K562 (cell line): ENCODE measurements around the gene ELOVL5. TPM values are rescaled to one million over a fixed set of nuclear protein-coding genes. Genes with fewer than 3 reads are reported as not detected.
A peak's percentile ranks its signal among the peaks of the same experiment; 100 is the strongest.

Source experiments
- CHD4 ChIP-seq: fragments of 200-600 bp; sonication (generic); IDR thresholded peaks from 3 replicates; pipeline ENCODE4 v1.6.1; 2012; ENCODE audit warnings: low read depth, mild to moderate bottlenecking, mixed read lengths, low read length, inconsistent platforms; ENCODE audit not compliant: insufficient read depth, insufficient replicate concordance, poor library complexity, severe bottlenecking
- HNRNPLL ChIP-seq: fragments of 200-400 bp; formaldehyde crosslinking; IDR thresholded peaks from 2 replicates; pipeline ENCODE4 v1.6.1; 2017; ENCODE audit warnings: low read length, low read depth, mild to moderate bottlenecking; ENCODE audit not compliant: poor library complexity, severe bottlenecking
- KLF6 ChIP-seq: fragments of 250-450 bp; sonication (Bioruptor Pico); IDR thresholded peaks from 2 replicates; pipeline ENCODE4 v1.4.0; 2020; ENCODE audit warnings: mild to moderate bottlenecking, moderate library complexity, borderline replicate concordance
- PURB ChIP-seq: sonication (generic); formaldehyde crosslinking; IDR thresholded peaks from 2 replicates; pipeline ENCODE4 v1.9.0; 2021; ENCODE audit warnings: low read depth, mild to moderate bottlenecking, missing genetic modification reagents
- RAD21 ChIP-seq, 2 experiments: fragments of 250-450 bp in 1 of 2; fragments of 450-650 bp in 1 of 2; sonication (Bioruptor Pico) in 1 of 2; formaldehyde crosslinking in 1 of 2; IDR thresholded peaks in 1 of 2; conservative IDR thresholded peaks in 1 of 2; 2 replicates each; pipeline versions ENCODE4 v1.4.0 to v1.8.0; 2020 to 2022; ENCODE audit warnings: mild to moderate bottlenecking in 2 of 2, moderate library complexity in 1 of 2
- ZBTB7A ChIP-seq: IDR thresholded peaks from 2 replicates; pipeline ENCODE4 v1.6.1; 2011; ENCODE audit warnings: low read depth, mild to moderate bottlenecking, low read length, moderate library complexity, borderline replicate concordance; ENCODE audit not compliant: control insufficient read depth
- ZNF75A ChIP-seq: fragments of 450-650 bp; formaldehyde crosslinking; IDR thresholded peaks from 2 replicates; pipeline ENCODE4 v1.4.0; 2020; ENCODE audit warnings: mild to moderate bottlenecking
- polyA plus RNA-seq, 8 experiments: library from polyadenylated mRNA; depleted of rRNA in 4 of 8; stranded (reverse) in 5 of 8; unstranded in 3 of 8; fragments of >200 nt; fragmentation: Nextera tagmentation in 2 of 8; fragmentation: Illumina TruSeq in 1 of 8; extraction: Ambion mirVana in 2 of 8; extraction: Trizol in 1 of 8; gene quantifications; 2 replicates each; pipeline versions ENCODE4 v1.2.1 to v1.2.3, GENCODE V29; 2011 to 2014; ENCODE audit warnings: inconsistent platforms in 1 of 8, missing spikeins in 1 of 8
- total RNA-seq, 7 experiments: library from RNA; depleted of rRNA in 6 of 7; stranded (reverse); fragments of >200 nt in 6 of 7; fragmentation: Illumina TruSeq in 2 of 7; extraction: Trizol in 2 of 7; gene quantifications; 2 replicates each; pipeline versions ENCODE4 v1.2.1 to v1.2.3, GENCODE V29; 2011 to 2021; ENCODE audit warnings: low replicate concordance in 1 of 7
- TF ChIP-seq, protein P1 (sequence below): sonication (generic); formaldehyde crosslinking; IDR thresholded peaks from 2 replicates; pipeline ENCODE4 v1.8.0; 2022; ENCODE audit warnings: missing genetic modification reagents, mild to moderate bottlenecking, moderate library complexity, borderline replicate concordance
- TF ChIP-seq, protein P2 (sequence below), 2 experiments: IDR thresholded peaks; 2 replicates each; pipeline ENCODE4 v1.6.1; 2012; ENCODE audit warnings: improper control_type of control experiment in 2 of 2, low read depth in 2 of 2, low read length in 2 of 2, borderline replicate concordance in 1 of 2
- TF ChIP-seq, protein P3 (sequence below), 2 experiments: IDR thresholded peaks; 2 replicates each; pipeline ENCODE4 v1.6.1; 2011; ENCODE audit warnings: borderline replicate concordance in 1 of 2, control low read depth in 1 of 2, low read depth in 1 of 2, low read length in 1 of 2, mild to moderate bottlenecking in 1 of 2, mixed read lengths in 1 of 2, moderate library complexity in 1 of 2; ENCODE audit not compliant: insufficient read depth in 1 of 2, insufficient read length in 1 of 2, poor library complexity in 1 of 2, severe bottlenecking in 1 of 2; ENCODE audit errors: extremely low read depth in 1 of 2

The ELOVL5 gene
- total and polyA plus RNA-seq, 9 of the 15 experiments (the other 6 are each of a cell fraction or from before 2014, with no cell fraction given): 70.6 to 245 (median 132) TPM

DNA sequence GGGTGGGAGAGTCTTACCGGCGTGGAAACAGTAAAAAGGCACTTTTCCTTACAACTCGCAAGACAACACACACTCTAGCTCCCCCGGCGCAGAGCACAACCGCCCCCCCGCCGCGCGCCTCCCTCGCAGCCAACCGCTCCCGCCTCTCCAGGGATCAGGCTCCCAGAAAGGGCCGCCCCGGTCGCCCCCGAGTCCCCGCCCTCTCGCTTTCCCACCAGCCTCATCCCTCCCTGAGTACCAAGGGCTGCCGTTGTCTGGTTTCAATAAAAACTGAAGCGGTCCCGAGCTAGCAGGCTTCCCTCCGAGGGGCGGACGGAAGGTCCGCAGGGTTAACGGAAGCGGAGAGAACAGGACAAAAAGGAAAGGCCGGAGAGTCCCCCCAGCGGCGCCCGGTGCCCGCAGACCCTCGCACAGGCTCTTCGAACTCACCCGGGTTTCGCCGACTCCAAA lies 804 bp downstream of the ELOVL5 start (continued):
- TF ChIP-seq, protein P1, sequence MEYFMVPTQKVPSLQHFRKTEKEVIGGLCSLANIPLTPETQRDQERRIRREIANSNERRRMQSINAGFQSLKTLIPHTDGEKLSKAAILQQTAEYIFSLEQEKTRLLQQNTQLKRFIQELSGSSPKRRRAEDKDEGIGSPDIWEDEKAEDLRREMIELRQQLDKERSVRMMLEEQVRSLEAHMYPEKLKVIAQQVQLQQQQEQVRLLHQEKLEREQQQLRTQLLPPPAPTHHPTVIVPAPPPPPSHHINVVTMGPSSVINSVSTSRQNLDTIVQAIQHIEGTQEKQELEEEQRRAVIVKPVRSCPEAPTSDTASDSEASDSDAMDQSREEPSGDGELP: peak; percentile 30; the same call in 1 of the 2 replicates
- TF ChIP-seq, protein P2, sequence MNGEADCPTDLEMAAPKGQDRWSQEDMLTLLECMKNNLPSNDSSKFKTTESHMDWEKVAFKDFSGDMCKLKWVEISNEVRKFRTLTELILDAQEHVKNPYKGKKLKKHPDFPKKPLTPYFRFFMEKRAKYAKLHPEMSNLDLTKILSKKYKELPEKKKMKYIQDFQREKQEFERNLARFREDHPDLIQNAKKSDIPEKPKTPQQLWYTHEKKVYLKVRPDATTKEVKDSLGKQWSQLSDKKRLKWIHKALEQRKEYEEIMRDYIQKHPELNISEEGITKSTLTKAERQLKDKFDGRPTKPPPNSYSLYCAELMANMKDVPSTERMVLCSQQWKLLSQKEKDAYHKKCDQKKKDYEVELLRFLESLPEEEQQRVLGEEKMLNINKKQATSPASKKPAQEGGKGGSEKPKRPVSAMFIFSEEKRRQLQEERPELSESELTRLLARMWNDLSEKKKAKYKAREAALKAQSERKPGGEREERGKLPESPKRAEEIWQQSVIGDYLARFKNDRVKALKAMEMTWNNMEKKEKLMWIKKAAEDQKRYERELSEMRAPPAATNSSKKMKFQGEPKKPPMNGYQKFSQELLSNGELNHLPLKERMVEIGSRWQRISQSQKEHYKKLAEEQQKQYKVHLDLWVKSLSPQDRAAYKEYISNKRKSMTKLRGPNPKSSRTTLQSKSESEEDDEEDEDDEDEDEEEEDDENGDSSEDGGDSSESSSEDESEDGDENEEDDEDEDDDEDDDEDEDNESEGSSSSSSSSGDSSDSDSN (IDR thresholded peaks at IDR 0.05; ENCODE audit: borderline replicate concordance in 1 of 2, low read depth in 2 of 2, low read length in 2 of 2): 0 out of 4 replicates have a peak, but pooled peaks of 1 of the 2 experiments have one; percentile 33
- TF ChIP-seq ZNF75A: no peak
- TF ChIP-seq KLF6 (CRISPR knock-in tag): 0 out of 2 replicates have a peak, but pooled peaks have one; percentile 7
- TF ChIP-seq ZBTB7A: peak; percentile 28; the same call in 1 of the 2 replicates
- peak; percentile 45 for TF ChIP-seq HNRNPLL
- no peak for TF ChIP-seq CHD4
- no peak for TF ChIP-seq PURB
- 0 out of 4 replicates have a peak, but pooled peaks of 1 of the 2 experiments have one; percentile 6 for TF ChIP-seq RAD21 (CRISPR knock-in tag; conservative IDR thresholded peaks at IDR 0.05 in 1 of 2, IDR thresholded peaks at IDR 0.05 in 1 of 2)
- TF ChIP-seq, protein P3, sequence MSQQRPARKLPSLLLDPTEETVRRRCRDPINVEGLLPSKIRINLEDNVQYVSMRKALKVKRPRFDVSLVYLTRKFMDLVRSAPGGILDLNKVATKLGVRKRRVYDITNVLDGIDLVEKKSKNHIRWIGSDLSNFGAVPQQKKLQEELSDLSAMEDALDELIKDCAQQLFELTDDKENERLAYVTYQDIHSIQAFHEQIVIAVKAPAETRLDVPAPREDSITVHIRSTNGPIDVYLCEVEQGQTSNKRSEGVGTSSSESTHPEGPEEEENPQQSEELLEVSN (IDR thresholded peaks at IDR 0.05; ENCODE audit: borderline replicate concordance in 1 of 2, extremely low read depth in 1 of 2, insufficient read depth in 1 of 2, insufficient read length in 1 of 2, low read depth in 1 of 2, low read length in 1 of 2, poor library complexity in 1 of 2, severe bottlenecking in 1 of 2): peak in 1 of 2 experiments; percentile 14
- TF ChIP-seq, all 486 proteins: peak for 15
